CD4-positive, alpha-beta T cell treated with Interleukin-17A for 4 hours (primary cell): ENCODE data around the gene RBPJ.
A peak's percentile ranks its signal among the peaks of the same experiment; 100 is the strongest.
"Not testable (repeated sequence)": the region's sequence is repeated elsewhere in the genome, so short reads cannot be mapped to it uniquely, and the experiment has no call there.

Experiments used
- DNase-seq: peaks from one replicate; pipeline ENCODE4 v3.0.0-alpha.2; 2020; ENCODE audit warnings: mixed read lengths

Gene RBPJ

DNA sequence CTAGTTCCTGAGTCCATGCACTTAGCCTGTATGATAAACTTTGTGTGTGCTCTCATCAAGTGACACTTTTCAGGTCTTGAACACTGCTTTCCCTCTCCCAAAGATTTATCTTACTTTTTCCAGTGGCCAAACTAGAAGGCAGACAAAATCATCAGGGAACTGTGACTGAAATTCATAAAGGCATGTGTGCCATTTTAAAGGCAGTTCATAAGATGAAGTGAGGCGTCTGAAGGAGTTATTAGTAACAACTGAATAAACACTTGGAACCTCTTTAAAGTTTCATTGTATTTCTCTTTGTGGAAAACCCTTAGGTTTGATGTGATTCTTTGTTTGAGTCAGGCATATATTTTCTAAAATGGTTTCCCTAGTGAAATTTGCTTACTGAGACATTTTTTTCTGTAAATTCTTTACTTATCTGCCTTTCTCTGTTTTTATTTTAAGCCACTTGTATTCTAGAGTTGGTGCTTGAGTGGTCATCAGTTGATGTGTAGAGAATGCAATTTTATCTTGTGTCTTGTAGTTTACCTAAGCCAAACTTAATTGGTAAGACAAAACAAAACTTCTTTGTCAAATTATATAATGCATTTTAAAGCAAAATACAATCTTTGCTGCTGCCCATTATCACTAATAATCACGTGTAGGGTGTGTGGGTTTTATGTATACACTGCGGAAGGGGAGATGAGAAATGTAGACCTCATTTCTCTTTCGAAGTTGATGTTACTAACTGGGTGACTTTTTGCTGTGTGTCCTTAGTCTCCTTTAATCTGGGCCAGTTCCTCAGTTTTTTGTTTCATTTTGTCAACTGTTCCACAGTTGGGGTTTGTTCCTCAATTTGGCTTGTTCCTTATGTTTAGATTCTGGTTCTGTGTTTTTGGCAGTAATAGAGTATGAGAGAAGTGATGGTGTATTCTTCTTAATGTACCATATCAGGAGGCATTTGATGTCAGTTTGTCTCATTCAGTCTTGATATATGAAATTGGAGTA lies 56.8 kb downstream of the RBPJ start:
- DNase-seq: no peak

DNA sequence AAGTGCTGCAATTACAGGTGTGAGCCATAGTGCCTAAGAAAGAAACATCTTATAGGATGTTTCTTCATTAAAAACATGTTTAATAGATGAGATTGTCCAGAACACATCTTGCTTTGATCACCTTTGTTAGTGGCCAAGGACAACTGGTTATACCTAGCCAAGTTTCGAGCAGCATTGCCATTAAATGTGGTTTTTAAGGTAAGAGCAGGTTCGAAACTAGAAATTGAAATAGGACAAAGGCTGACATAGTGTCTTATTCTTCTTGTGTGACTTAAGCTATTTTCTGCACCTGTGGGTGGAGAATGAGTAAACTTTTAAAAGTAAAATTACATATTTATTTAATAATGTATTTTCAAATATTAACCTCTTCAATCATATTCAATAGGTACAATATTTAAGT lies 59.0 kb downstream of the RBPJ start:
- no peak for DNase-seq

DNA sequence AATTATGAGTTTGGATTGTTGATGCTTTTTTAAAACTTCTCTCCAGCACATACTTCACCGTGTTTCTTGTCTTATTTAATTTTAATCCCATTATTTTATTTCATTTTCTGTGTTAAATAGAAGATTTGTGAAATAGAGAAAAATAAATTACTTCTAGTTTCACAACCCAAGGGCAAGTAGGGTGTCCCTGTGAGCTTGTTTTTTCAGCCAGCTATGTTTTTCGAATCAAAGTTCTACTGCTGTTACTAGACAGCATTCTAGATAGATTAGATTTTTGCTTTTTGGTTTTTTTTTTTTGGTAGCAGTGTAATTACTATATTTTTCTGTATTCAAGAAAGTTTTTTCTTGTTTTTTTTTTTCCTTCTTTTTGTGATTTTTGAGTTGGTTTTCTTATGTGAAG lies 59.9 kb downstream of the RBPJ start:
- no peak for DNase-seq

DNA sequence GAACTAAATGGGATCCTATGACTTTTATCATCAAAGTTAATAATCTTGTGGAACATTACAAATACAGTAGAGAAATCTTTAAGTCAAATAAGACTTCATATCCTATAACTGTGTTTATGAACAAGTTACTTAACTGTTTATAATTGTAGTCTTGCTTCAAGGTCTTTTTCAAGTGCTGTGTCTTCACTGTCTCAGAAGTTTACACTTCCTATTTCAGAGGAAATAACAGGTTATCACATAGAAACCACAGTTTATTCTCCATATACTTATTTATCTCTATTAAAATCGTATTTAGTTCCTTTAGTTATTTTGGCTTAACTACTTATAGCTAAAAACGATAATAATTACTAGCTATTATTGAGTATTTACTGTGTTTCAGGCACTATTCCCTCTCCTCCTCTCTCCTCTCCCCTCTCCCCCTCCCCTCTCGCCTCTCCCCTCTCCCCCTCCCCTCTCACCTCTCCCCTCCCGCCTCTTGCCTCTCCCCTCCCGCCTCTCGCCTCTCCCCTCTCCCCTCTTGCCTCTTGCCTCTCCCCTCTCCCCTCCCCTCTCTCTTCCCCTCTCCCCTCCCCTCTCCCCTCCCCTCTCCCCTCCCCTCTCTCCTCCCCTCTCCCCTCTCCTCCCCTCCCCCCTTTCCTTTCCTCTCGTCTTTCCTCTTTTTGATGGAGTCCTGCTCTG lies 63.7 kb downstream of the RBPJ start:
- DNase-seq: no peak

- no peak for DNase-seq
Observed at GRCh38 chr4:26385690-26386089, 64.9 kb downstream of the RBPJ start.

DNA sequence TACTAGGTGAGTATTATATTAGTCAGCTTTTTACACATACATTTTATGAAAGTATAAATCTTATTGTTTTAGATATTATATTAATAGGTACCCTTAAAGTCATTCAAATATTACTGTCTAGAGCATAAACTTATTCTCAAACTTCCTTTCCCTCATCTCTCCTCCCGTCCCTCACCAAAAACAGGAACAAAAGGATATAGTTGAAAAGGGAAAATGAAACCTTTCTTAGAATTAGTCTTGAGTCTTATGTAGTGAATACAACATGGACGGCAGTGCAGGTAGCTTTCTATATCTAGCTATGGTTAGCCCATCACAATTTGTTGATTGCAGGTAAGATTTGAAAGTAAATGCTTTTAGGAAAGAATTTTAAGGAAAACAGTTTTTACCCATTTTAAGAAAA lies 65.6 kb downstream of the RBPJ start:
- DNase-seq: no peak

- no peak for DNase-seq
Observed at GRCh38 chr4:26388671-26389070, 67.9 kb downstream of the RBPJ start.

DNA sequence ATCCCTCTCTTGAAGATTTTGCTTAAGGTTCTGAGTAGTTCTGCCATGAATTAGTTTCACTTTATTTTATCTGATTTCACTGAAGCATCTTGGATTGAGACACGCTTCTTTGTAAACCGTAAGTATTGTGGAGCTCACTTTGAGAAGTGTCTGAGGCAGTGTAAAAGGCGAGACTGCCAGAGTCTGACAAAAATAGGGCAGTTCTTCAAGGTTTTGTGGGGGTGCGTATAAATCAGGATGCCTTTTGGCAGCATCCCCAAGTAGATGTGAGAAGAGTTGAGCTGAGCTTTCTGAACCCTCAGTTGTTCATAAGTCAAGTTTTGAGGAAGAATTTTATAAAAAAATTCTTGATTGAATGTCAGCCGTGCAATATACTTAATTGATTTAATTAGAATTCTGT lies 76.3 kb downstream of the RBPJ start:
- DNase-seq: no peak

- DNase-seq: no peak
Observed at GRCh38 chr4:26400132-26400531, 79.3 kb downstream of the RBPJ start.

- not testable (repeated sequence) for DNase-seq
Observed at GRCh38 chr4:26402017-26402416, 81.2 kb downstream of the RBPJ start.

DNA sequence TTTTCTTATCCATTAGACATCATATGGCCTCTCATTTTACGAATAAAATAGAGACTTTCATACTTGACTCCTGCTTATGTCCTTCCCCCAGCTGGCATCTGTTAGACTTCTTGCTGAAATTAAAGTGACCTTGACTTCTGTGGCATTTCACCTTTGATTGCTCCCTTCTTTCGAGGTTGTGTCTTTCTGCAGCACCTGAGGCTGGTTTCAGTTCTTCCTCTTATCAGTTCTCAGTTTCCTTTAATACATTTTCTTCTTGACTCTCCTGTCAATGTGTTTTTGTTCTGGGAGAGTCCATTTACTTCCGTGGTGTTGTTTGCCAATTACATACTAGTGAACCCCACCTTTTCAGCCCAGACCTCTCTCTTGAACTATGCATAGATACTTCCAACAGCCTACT lies 81.6 kb downstream of the RBPJ start:
- no peak for DNase-seq

DNA sequence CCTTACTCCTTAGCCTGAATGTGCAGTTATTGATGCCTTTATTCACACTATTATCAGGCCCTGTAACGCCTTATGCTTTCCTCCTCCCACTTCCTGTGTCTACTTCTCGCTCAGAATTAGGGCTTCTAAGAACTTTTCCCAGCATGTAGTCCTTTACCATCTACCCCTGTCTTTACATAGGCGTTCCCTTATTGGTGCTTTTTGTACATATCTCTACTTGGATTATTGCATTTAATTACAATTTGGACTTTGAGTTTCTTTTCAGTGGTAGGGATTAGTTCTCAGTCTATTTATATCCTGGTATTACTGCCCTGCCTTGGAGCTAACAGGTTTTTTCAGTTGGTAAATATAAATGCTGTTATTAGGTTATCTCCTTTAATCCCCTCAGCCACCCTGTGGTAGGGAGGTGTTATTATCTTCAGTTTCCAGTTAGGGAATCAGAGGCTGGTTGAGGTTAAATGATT lies 84.0 kb downstream of the RBPJ start:
- no peak for DNase-seq

DNA sequence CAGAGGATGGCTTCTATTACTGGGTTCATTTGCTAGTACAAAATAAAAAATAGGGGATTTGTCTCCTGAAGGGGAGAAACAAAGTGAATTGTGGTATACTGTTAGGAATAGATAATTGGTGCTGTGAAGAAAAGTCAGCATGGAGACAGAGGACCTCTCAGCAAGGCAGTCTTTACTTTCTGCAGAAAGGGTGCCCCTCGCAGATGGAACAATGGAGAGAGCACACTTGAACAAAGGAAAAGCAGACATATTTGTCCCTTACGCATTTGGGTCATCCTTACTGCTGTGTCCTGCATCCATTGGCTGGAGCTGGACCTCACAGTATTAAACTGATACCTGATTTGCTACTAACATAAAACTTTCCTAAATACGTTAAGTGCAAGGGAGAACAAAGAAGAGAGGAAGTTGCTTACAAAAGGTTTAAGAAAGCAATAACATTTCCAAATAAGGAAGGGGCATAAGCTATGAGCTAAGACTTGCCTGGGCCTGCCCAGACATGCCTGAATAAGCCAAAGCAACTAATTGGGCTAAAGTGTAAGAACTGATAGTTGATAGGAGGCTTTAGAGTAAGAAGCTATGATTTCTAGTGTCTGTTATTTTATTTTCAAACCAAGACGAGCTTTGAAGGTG lies 85.6 kb downstream of the RBPJ start:
- DNase-seq: no peak

GRCh38 chr4:26407476-26407875 lies 86.7 kb downstream of the RBPJ start:
- no peak for DNase-seq

DNA sequence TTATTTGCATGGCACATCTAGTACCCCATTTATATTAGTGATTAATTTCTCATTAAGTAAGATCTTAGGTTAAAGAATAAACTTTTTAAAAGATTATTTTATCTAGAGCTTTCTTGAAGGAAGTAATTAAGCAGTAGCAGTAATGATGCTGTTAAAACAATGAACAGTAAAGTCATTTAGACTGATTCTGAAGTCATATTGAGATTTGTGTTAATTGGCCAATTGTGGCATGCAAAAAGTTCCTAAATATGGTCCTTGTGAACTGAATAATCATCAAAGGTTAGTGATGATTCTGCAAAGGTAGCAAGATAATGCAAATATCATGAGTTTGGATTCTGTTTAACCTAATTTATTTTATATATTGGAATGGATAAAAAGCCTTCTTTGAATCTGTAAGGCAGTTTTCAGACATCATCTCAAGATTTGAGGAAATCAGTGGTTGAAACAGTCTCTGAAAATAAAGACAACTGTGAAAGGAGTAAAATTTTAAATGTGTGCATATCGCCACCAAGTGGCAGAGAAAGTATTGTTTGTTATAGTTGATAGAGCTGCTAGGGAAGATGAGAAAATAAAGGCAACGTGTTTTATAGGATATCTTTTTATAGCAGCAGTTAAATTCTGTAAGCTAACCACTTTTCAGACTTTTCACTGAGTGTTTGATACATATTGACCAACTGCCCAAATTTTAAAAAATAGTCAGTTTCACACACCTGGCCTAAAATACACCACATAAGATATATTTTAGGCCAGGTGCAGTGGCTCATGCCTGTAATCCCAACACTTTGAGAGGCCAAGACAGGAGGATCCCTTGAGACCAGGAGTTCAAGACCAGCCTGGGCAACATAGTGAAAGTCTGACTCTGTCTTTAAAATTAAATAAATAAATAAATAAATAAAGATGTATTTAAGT lies 89.8 kb downstream of the RBPJ start:
- peak; percentile 41 for DNase-seq

GRCh38 chr4:26412381-26413372 lies 91.9 kb downstream of the RBPJ start:
- no peak for DNase-seq

DNA sequence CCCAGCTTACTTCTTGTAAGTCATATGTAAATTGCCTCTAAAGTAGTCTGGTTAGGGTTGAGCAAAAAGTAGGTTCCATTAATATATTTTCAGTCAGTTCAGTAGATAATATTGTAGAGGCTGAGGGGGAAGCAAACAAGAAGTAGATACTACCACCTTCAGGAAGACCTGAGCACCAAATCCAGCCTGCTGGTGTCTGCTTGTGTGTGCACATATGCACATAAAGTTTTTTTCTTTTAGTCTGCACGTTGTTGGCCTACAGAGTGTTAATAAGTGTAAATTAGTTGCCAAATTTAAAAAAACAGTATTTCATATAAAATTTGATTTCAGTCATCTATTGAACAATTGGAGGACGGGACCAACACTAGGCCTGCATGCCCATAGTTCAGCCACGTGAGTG lies 92.8 kb downstream of the RBPJ start:
- DNase-seq: no peak

DNA sequence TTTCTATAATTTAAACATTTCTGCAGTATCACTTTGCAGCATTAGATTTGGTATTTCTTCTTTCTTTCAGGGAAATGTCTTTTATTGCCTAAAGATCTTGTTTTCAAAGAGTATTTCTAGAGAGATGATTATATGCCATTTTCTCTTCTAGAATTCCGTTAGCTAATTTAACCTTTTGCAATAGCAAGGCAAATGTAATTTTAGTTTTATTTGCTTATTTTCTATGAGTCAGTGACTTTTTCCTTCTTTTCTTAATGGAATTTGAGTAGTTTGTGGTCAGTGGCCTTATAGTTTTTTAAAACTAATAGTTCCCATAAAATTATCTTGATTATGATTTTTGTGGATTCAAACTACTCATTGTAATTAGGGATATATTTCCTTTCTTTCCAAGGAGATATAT lies 97.3 kb downstream of the RBPJ start:
- no peak for DNase-seq

DNA sequence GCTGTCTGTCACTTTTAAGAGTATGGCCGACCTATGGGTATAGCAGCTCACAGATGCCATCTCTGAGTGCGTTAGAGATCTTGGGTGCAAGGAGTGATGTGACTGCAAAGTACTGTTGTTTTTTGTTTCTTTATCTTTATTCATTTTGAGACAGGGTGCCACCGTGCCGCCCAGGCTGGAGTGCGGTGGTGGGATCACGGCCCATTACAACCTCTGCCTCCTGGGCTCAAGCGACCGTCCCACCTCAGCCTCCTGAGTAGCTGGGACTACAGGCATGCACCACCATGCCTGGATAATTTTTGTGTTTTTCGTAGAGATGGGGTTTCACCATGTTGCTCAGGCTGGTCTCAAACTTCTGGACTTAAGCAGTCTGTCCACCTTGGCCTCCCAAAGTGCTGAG lies 98.0 kb downstream of the RBPJ start:
- DNase-seq: no peak

DNA sequence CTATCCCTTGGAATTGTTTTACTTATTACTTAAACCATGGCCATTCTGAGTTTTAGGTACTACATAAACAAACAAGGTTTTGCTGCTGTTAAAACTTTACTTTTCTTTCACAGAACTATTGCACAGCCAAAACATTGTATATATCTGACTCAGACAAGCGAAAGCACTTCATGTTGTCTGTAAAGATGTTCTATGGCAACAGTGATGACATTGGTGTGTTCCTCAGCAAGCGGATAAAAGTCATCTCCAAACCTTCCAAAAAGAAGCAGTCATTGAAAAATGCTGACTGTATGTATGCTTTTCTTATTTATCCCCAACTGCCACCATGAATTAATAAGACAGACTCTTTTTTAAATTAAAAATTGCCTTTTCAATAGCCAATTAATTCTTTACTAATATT lies 99.6 kb downstream of the RBPJ start:
- no peak for DNase-seq

DNA sequence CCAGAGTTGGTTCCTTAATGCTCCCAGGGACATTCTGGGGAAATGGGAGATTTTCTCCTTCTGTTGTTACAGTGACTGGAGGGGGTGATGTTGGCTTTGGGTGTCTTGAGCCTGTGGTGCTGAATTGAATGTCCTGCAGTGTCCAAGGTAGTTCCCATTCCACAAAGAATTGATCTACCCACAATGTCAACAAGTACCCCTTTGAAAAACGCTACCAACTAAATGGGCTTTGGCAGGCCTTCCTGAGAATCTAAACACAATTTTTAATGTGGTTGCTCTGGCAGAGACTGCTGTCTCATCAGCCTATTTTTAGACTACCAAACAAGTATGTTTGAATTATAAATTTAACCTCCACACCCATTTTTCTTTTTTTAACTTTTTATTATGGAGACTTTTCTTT lies 100.1 kb downstream of the RBPJ start:
- no peak for DNase-seq
